GM21529 (cell line): ENCODE data around the gene CPED1.
A peak's percentile ranks its signal among the peaks of the same experiment; 100 is the strongest.
"Not testable (repeated sequence)": the region's sequence is repeated elsewhere in the genome, so short reads cannot be mapped to it uniquely, and the experiment has no call there.

Experiments used
- ATAC-seq: cut with Tn5 transposase; IDR thresholded peaks from one replicate; pipeline ENCODE4 v1.9.1; 2021; ENCODE audit not compliant: unreplicated experiment

Gene CPED1

DNA sequence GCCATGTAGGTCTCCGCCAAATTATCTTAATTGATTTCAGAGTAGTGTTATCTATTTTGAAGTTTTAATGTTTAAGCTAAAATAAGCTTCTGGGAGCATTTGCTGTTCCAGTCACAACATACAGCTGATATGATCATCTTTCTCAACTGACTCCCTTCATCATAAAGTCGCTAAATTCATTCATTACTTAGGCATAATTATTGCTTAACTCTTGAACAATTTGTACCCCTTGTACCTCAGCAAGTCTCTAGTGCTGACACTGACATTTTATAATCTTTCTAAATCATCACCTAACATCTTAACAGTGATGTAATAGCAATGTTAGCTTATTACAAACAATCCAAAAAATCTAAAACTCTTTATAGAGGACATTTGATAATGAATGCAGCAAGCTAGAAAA, 286.0 kb downstream of the CPED1 start:
- ATAC-seq, result no peak

DNA sequence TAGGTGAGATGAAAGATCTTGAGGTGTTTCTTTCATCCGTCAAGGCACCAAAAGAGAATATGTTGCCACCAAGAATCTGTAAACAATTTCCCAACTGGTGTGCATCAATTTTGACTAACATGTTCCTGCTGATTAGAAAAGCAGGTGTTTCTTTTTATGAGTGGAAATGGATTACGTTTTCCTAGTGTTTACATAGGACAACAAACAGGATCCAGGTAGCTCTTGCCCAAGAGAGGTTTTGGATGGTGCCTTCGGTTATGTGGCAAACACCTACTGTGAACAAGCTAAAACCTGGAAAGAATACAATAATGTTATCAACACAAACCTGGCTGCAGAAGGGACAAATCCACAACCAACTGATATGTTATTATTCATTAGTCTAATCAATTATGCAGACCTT, 286.7 kb downstream of the CPED1 start:
- no peak for ATAC-seq

DNA sequence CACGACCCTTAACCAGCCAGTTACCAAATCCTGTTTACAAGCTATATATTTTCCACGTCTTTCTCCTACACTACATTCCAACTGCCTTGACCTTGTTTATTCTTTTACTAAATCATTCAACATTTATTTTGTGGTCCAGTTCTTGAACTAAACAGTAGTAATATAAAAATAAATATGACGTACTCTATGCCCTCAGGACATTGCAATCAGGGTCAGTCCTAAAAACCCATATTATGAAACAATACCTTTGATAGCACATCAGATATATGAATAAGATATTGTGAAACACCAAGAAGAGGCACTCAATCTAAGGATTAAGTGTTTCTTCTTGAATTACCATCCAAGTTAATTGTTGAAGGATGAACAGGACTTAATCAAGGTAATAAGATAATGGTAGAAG, 287.8 kb downstream of the CPED1 start:
- ATAC-seq, result no peak

- ATAC-seq, result peak; percentile 99
Measured at GRCh38 chr7:121278120-121279021, 289.9 kb downstream of the CPED1 start.

DNA sequence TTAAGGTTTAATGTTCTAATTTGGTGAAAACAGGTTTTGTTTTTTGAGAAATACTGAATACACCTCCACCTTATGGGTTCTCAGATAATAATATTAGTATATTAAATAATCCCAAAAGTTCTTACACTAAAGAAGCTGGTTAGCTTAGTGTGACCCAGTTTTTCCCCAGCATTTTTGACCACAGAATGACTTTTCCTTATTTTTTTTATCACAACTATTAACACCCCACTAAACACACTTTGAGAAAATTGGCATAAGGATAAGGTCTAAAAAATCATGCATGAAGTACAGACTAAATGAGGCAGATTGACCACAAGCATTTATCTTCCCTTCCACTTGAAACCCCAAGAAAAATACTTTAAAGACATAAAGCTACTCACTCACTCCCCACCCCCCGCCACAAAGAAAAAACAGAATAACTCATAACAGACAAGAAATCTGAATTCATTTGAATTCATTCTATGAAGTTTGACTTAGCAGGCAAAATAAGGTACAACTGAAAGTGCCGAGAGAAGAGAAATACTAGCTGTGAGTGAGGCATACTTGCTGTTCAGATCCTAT, 290.6 kb downstream of the CPED1 start:
- no peak for ATAC-seq

DNA sequence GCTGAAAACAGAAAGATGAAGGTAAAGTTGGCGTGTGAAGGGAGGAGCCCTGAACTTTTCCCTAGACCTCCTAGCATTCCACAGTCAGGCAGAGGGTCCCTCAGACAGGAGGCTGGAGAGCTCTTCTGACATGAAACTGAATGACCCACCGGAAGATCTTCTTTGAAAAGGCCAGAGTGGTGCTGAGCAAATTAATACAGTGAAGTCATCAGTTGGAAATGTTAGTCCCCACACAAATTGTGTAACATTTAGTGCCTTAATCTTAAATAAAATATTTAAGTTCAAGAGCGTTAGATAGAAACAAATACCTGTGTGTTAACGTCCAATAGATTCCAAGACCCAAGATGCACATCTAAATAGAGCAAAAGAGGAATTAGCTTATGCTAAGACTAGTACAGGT, 291.3 kb downstream of the CPED1 start:
- no peak for ATAC-seq

DNA sequence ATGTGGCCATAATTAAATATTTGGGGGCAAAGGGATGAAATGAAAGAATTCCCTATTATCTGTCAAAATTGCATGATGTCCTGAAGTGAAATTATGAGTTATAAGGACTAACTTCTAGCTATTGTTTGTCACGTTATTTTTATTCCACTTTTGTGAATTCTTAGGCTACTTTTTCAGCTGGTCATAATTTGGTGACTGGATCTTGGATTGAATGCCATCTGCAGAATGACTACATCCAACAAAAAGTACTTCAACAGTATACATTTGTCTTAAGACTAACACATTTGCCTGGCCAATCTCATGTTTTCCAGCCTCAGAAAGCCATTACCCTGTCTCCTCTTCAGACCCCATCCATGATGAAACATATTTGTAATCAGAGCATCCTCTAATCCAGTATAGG, 292.1 kb downstream of the CPED1 start:
- no peak for ATAC-seq

GRCh38 chr7:121282129-121282528, 293.6 kb downstream of the CPED1 start:
- ATAC-seq, result no peak

DNA sequence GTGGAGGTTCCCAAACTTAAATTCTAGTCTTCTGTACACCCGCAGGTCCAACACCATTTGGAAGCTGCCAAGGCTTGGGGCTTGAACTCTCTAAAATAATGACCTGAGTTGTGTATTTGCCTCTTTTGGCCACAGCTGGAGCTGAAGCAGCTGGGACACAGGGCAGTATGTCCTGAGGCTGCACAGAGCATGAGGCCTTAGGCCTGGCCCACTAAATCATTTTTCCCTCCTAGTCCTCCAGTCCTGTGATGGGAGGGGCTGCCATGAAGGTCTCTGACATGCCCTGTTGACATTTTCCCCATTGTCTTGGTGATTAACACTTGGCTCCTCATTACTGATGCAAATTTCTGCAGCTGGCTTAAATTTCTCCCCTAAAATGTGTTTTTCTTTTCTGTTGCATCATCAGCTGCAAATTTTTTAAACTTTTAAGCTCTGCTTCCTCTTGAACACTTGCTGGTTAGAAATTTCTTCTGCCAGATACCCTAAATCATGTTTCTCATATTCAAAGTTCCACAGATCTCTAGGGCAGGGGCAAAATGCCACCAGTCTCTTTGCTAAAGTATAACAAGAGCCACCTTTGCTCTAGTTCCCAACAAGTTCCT, 296.7 kb downstream of the CPED1 start:
- no peak for ATAC-seq

DNA sequence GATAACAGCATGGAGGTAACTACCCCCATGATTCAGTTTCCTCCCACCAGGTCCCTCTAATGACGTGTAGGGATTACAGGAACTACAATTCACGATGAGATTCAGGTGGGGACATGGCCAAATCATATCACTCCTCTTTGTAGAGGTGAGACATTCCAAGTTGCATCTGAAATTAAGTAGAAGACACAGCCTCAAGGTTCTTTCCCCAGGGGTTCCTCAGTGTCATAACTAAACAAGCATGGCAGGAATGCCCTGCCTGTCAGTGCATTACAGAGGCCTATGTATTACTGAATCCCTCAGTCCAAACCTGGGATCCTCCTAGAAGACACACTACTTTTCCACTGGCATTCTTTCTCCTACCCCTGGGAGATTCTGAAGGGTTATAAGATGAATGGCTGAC, 297.7 kb downstream of the CPED1 start:
- no peak for ATAC-seq

GRCh38 chr7:121286742-121287734, 298.5 kb downstream of the CPED1 start:
- no peak for ATAC-seq

DNA sequence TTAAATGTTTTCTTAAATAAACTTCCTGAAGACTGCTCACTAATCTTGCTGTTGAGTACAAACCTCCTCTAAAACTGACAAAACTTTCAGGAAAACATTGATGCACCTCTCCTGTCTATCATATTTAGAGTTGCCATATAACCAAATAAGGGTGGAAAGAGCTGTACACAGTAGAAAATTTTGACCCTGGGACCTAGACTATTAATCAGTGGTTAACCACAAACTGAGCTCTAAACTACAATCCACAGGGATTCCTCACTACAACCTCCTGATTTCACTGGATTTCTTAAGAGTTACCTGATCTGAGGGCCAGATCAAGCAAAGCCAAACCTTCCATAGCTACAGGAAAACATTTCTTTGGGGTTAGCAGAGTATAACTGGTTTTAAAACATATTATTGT, 300.4 kb downstream of the CPED1 start:
- ATAC-seq, result no peak

DNA sequence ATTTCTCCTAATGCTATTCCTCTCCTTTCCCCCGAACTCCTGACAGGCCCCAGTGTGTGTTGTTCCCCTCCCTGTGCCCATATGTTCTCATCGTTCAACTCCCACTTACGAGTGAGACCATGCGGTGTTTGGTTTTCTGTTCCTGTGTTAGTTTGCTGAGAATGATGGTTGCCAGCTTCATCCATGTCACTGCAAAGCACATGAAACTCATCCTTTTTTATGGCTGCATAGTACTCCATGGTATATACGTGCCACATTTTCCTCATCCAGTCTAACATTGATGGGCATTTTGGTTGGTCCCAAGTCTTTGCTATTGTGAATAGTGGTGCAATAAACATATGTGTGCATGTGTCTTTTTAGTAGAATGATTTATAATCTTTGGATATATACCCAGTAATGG, 301.4 kb downstream of the CPED1 start:
- not testable (repeated sequence) for ATAC-seq

- no peak for ATAC-seq
Measured at GRCh38 chr7:121294448-121294992, 306.0 kb downstream of the CPED1 start.

DNA sequence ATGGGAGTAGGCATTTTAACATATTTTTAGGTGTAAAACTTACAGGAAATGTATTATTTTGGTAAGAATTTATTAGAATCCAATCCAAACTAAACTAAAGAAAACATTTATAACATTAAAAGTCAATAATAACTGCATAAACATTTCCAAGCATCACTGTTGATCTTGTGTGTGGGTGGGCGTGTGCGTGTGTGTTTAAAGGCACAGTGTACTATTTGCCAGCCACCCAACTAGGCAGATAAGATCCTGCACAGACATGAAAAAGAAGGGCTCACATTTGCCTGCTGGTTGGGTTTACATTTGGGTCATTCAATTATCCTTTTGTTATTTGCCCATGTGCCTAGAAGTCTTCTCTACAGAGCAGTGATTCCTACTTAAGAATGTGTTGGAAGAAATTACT, 309.3 kb downstream of the CPED1 start:
- no peak for ATAC-seq

DNA sequence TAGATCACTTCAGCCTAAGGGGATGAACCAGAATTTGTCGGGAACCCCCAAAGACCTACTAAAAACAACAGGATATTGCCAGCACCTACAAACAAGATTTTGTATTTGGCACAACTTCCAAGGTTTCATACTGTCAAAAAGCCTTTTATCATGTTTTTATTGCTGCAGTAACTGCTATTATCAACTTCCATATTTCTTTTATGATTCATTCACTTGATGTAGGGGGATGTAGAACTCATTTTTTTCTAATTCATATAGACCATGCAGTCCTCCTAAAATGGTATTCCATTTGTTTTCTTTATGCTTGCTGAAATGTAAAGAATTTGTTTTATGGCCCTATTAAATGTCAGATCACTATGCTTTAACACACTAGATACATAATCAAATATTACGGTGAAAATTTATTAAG, 310.3 kb downstream of the CPED1 start:
- no peak for ATAC-seq

- ATAC-seq, result no peak
Measured at GRCh38 chr7:121300685-121301420, 312.3 kb downstream of the CPED1 start.

GRCh38 chr7:121301446-121302213, 313.1 kb downstream of the CPED1 start:
- no peak for ATAC-seq

DNA sequence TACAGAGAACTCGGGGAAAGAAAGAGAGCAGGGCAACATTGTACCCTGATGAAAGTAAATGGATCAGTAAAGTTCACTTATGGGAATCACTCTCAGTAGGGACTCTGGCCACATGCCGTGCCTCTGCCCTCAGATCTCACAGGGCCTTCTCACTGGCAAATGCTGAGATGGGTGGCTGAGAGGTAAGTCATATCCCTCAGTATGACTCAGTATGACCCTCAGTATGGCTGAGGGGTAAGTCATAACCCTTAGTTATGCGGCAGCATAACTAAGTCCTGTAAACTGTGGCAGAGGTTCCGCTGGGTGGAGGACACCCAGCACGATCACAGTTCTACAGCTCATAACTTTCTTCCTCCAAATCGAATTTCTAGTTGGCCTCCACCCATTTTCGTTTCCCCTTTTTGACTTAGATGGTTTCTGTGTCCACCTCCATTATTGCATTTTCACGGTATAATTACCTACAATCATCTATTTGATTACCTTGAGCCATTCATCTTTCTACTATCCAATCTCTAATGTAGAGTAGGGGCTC, 313.8 kb downstream of the CPED1 start:
- peak; percentile 94 for ATAC-seq
